B cell (primary cell): Measurements from ENCODE around the gene MTHFSD. TPM values are rescaled to one million over a fixed set of nuclear protein-coding genes. Genes with fewer than 3 reads are reported as not detected.

ENCODE experiments used
- ATAC-seq: fragments of 200-7000 bp; cut with Tn5 transposase; one replicate; pipeline ENCODE4 v1.10.0; 2021; ENCODE audit warnings: low read depth, mild to moderate bottlenecking, moderate number of reproducible peaks, moderate library complexity
- CTCF ChIA-PET: fragments of 350-600 bp; sonication (Branson Sonifier 250); formaldehyde crosslinking; loops from one replicate; lab custom pipeline; 2021; ENCODE audit warnings: antibody characterized with exemption, inconsistent platforms; lab: Charles Lee
- POLR2A ChIA-PET: fragments of 350-600 bp; sonication (Branson Sonifier 250); formaldehyde crosslinking; loops from one replicate; lab custom pipeline; 2021; ENCODE audit warnings: antibody characterized with exemption; lab: Charles Lee
- DNase-seq: peaks from one replicate; pipeline ENCODE4 v3.0.0; 2013
- H2AFZ ChIP-seq: 2 replicates; pipeline ENCODE4 v1.6.1; 2012; ENCODE audit warnings: mild to moderate bottlenecking, low read depth, low read length; ENCODE audit not compliant: insufficient read depth, poor library complexity, severe bottlenecking
- H3K27ac ChIP-seq, 2 donors: 1 replicate in 1 of 2; 2 replicates in 1 of 2; pipeline ENCODE4 v1.5.1; 2012 to 2013; ENCODE audit warnings: low read length in 2 of 2, mild to moderate bottlenecking in 2 of 2, moderate library complexity in 1 of 2
- H3K27me3 ChIP-seq, 4 experiments: fragments of 200-600 bp in 1 of 4; sonication (generic) in 1 of 4; replicated peaks in 1 of 4; 1 replicate in 2 of 4; 2 replicates in 2 of 4; pipeline versions ENCODE4 v1.6.1 to v1.7.0; 2013 to 2016; ENCODE audit warnings: low read length in 3 of 4, mild to moderate bottlenecking in 2 of 4, mixed read lengths in 1 of 4, moderate library complexity in 1 of 4; ENCODE audit not compliant: insufficient read depth in 4 of 4, control insufficient read depth in 3 of 4; ENCODE audit errors: control extremely low read depth in 1 of 4
- H3K36me3 ChIP-seq, 2 experiments: replicated peaks in 1 of 2; 1 replicate in 1 of 2; 2 replicates in 1 of 2; pipeline versions ENCODE4 v1.6.1 to v1.7.1; 2013; ENCODE audit warnings: low read length in 1 of 2; ENCODE audit not compliant: insufficient read depth in 2 of 2, control insufficient read depth in 1 of 2; ENCODE audit errors: control extremely low read depth in 1 of 2, extremely low read depth in 1 of 2
- H3K4me1 ChIP-seq, 2 donors: fragments of 200-600 bp in 1 of 2; sonication (generic) in 1 of 2; 1 replicate in 1 of 2; 2 replicates in 1 of 2; pipeline versions ENCODE4 v1.5.1 to v1.6.1; 2013 to 2017; ENCODE audit warnings: low read length in 2 of 2; ENCODE audit not compliant: control insufficient read depth in 2 of 2, insufficient read depth in 2 of 2
- H3K4me2 ChIP-seq: replicated peaks from 2 replicates; pipeline ENCODE3; 2012; ENCODE audit warnings: mild to moderate bottlenecking, low read depth, low read length; ENCODE audit not compliant: poor library complexity, severe bottlenecking
- H3K4me3 ChIP-seq, 5 experiments: fragments of 200-600 bp in 1 of 5; sonication (generic) in 1 of 5; 1 replicate in 3 of 5; 2 replicates in 2 of 5; pipeline versions ENCODE4 v1.5.1 to v1.7.0; 2011 to 2016; ENCODE audit warnings: low read length in 4 of 5, mild to moderate bottlenecking in 4 of 5, low read depth in 2 of 5, control low read depth in 1 of 5, moderate library complexity in 1 of 5; ENCODE audit not compliant: insufficient read depth in 1 of 5; ENCODE audit errors: control extremely low read depth in 1 of 5, extremely low read depth in 1 of 5
- H3K79me2 ChIP-seq: fragments of 200-600 bp; sonication (generic); one replicate; pipeline ENCODE4 v1.6.0; 2016; ENCODE audit warnings: low read length; ENCODE audit not compliant: control insufficient read depth, insufficient read depth
- H3K9ac ChIP-seq: fragments of 200-600 bp; sonication (generic); 2 replicates; pipeline ENCODE4 v1.6.1; 2017; ENCODE audit warnings: mild to moderate bottlenecking, low read length, moderate library complexity
- H3K9me3 ChIP-seq, 3 donors: one replicate each; pipeline versions ENCODE4 v1.6.1 to v1.7.1; 2013; ENCODE audit warnings: low read length in 2 of 3; ENCODE audit not compliant: control insufficient read depth in 2 of 3, insufficient read depth in 1 of 3; ENCODE audit errors: control extremely low read depth in 1 of 3
- H4K20me1 ChIP-seq: 2 replicates; pipeline ENCODE4 v1.6.0; 2012; ENCODE audit warnings: mild to moderate bottlenecking, low read length; ENCODE audit not compliant: insufficient read depth, control insufficient read depth, poor library complexity, severe bottlenecking
- H3K27ac Mint-ChIP-seq: one replicate; pipeline ENCODE4 v1.8.0; 2021; ENCODE audit warnings: mixed read lengths
- H3K27me3 Mint-ChIP-seq: one replicate; pipeline ENCODE4 v1.8.0; 2021; ENCODE audit warnings: mixed read lengths
- H3K4me1 Mint-ChIP-seq: one replicate; pipeline ENCODE4 v1.8.0; 2021; ENCODE audit warnings: mixed read lengths
- H3K4me3 Mint-ChIP-seq: one replicate; pipeline ENCODE4 v1.8.0; 2021; ENCODE audit warnings: mixed read lengths
- H3K9me3 Mint-ChIP-seq: one replicate; pipeline ENCODE4 v1.8.0; 2022; ENCODE audit warnings: mixed read lengths; ENCODE audit not compliant: insufficient read depth
- CTCF ChIP-seq: fragments of 200-600 bp; IDR thresholded peaks from one replicate; pipeline ENCODE4 v1.8.0; 2022; ENCODE audit warnings: antibody characterized with exemption, mild to moderate bottlenecking
- EZH2 ChIP-seq: IDR thresholded peaks from 2 replicates; pipeline ENCODE4 v1.6.1; 2012; ENCODE audit warnings: borderline replicate concordance, low read depth, mild to moderate bottlenecking, moderate library complexity, low read length; ENCODE audit not compliant: insufficient read depth, poor library complexity, severe bottlenecking
- WGBS: methylation state at CpG from one replicate; pipeline ENCODE4 v1.1.5; 2013; ENCODE audit warnings: missing lambda C conversion rate; ENCODE audit not compliant: insufficient coverage; 5-methylcytosine and 5-hydroxymethylcytosine counted together
- intact Hi-C: fragments of 100-400 bp; cut with micrococcal nuclease; formaldehyde crosslinking; loops from one replicate; pipeline ENCODE4 v1.10.0; 2022
- polyA plus RNA-seq: library from polyadenylated mRNA; depleted of rRNA; stranded (reverse); fragments of >200 nt; gene quantifications from 2 replicates; pipeline ENCODE4 v1.2.3, GENCODE V29; 2012
- total RNA-seq, 2 donors: library from RNA; stranded (reverse); fragments of 120-200 nt in 1 of 2; gene quantifications; 1 replicate in 1 of 2; 2 replicates in 1 of 2; pipeline versions ENCODE4 v1.2.3 to v1.2.4, GENCODE V29; 2013 to 2022

Gene MTHFSD
- total and polyA plus RNA-seq, 2 donors (not counting 1 experiment from before 2014, with no cell fraction given): 21.5 to 42.0 TPM

- Histone ChIP-seq H3K9ac (no peak overlapping the region), H3K27me3 (peaks cover 0 to 85% (median 47%) of the 10 kb centered on the region in 4 experiments), H3K4me1 (peaks cover 20 to 29% of the 10 kb centered on the region in 2 donors), H3K36me3 (no peaks in the 10 kb centered on the region), H3K79me2 (no peaks in the 10 kb centered on the region), H3K9me3 (peaks cover 0 to 18% (median 1%) of the 10 kb centered on the region in 3 donors), H3K27ac (no peak overlapping the region), H3K4me2 (no peak overlapping the region), H2AFZ (no peak overlapping the region), H3K4me3 (no peak overlapping the region), H4K20me1 (no peaks in the 10 kb centered on the region)
- intact Hi-C loops: loop anchor here (5.0 kb wide), 1 partner anchor 54 kb away; the partner anchor contains the start of gene FOXC2
- Mint-ChIP-seq H3K27ac (no peak overlapping the region), H3K4me1 (peaks cover 10% of the 10 kb centered on the region), H3K27me3 (peaks cover 55% of the 10 kb centered on the region), H3K4me3 (no peak overlapping the region), H3K9me3 (no peaks in the 10 kb centered on the region)
- POLR2A ChIA-PET: no interaction called here
- TF ChIP-seq EZH2: no peak
- no peak for TF ChIP-seq CTCF
- 21% methylated on average over 16 of the region's 35 CpGs for WGBS
- ATAC-seq: no peak
- CTCF ChIA-PET: no interaction called here
- no peak for DNase-seq
Measured at GRCh38 chr16:86513471-86514277, 41.4 kb downstream of the MTHFSD start.

- Mint-ChIP-seq H3K27me3 (peaks cover 50% of the 10 kb centered on the region), H3K27ac (no peak overlapping the region), H3K4me3 (peak overlapping the region; percentile 5), H3K4me1 (peaks cover 11% of the 10 kb centered on the region), H3K9me3 (no peaks in the 10 kb centered on the region)
- 16% methylated on average over 21 of the region's 29 CpGs for WGBS
- no peak for ATAC-seq
- H3K9me3 ChIP-seq: peaks cover 0 to 22% (median 1%) of the 10 kb centered on the region in 3 donors
- POLR2A ChIA-PET: no interaction called here
- H3K4me2 ChIP-seq: no peak overlapping the region
- no peaks in the 10 kb centered on the region for H3K79me2 ChIP-seq
- peaks cover 27 to 36% of the 10 kb centered on the region in 2 donors for H3K4me1 ChIP-seq
- TF ChIP-seq CTCF (no peak), EZH2 (no peak)
- intact Hi-C loops: loop anchor here (5.0 kb wide), 1 partner anchor 54 kb away; the partner anchor contains the start of gene FOXC2
- no peak overlapping the region for H3K9ac ChIP-seq
- no peak overlapping the region for H2AFZ ChIP-seq
- DNase-seq: no peak
- H3K4me3 ChIP-seq: no peak overlapping the region
- H4K20me1 ChIP-seq: no peaks in the 10 kb centered on the region
- CTCF ChIA-PET: no interaction called here
- H3K27ac ChIP-seq: no peak overlapping the region
- no peaks in the 10 kb centered on the region for H3K36me3 ChIP-seq
- peaks cover 0 to 85% (median 49%) of the 10 kb centered on the region in 4 experiments for H3K27me3 ChIP-seq
Measured at GRCh38 chr16:86512860-86513470, 42.1 kb downstream of the MTHFSD start.
